ENCODE data around the gene COL6A5. TPM values are rescaled to one million over a fixed set of nuclear protein-coding genes. Genes with fewer than 3 reads are reported as not detected.
"Not testable (repeated sequence)": the region's sequence is repeated elsewhere in the genome, so short reads cannot be mapped to it uniquely, and the experiment has no call there.

The COL6A5 gene
- total RNA-seq, 2 experiments from 2014 or later: not detected

DNA sequence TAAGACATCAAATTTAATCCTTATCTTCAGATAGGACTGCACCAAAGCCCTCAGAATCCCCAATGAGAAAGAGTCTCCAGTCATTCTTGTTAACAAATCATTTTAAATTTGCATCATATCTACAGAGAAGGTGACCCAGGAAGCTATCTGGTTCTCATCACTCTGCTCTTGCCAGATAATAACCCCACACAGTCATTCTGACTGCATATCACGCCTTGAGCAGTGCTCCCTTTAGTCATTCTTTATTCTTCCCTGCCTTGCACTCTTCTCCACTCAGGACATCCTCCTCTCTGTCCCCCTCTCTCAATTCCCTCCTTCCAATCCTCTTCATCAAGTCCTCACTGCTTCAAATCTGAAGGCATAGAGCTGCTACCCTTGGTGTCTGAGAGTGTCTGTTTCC is 87.8 kb downstream of the COL6A5 start:
- ChIA-PET CTCF (no interaction called here), POLR2A (no interaction called here)

DNA sequence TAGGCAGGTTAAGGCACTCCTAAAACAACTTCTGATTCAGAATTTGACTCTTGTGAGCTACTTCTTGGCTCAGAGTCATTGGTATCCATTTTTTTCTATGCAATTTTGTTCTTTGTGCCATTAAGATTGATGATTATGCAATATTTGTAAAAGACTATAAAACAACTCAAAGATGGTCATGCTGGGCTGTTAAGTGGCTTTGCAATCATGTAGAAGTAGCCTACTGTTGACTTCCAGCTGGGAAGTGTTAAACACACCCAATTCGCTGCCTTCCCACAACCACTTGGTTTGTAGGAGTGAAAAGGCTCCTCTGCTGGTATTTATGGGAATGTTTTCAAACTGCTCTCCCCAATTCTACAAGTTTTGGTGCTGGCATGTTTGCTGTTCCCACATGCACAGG is 96.8 kb downstream of the COL6A5 start:
- ChIA-PET POLR2A (no interaction called here), CTCF (no interaction called here)

DNA sequence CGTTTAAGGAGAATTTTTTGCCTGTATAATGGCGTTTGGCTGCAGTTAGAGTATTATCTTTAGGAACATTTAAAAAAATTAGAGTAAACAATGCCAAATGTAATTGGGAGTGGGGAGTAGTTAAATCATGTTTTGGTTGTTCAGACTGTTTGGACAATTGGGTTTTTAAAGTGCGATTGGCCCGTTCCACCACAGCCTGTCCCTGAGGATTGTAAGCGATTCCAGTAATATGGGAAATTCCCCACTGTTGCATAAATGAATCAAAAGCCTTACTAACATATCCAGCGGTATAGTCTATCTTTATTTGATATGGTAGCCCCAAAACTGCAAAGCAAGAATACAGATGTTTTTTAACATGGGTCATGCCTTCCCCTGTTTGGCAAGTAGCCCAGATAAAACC is 101.4 kb downstream of the COL6A5 start:
- POLR2A ChIA-PET, CTCF ChIA-PET: not testable (repeated sequence)

DNA sequence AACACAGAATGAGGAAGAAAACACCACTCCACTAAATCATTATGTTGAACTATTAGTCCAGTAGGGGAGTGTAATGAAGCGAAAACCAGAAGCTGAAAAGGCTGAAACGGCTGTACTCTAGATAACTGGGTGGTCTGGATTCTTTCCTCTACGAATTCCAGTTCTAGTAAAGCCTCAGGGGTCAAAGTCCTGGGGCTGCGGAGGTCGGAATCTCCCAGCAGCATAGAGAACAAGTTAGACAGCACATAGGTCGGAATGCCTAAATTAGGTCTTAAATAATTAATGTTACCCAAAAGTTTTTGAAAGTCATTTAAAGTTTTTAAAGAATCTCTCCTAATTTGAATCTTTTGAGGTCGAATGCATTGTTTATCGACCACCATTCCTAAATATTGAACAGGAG is 102.7 kb downstream of the COL6A5 start:
- CTCF ChIA-PET, POLR2A ChIA-PET: not testable (repeated sequence)

DNA sequence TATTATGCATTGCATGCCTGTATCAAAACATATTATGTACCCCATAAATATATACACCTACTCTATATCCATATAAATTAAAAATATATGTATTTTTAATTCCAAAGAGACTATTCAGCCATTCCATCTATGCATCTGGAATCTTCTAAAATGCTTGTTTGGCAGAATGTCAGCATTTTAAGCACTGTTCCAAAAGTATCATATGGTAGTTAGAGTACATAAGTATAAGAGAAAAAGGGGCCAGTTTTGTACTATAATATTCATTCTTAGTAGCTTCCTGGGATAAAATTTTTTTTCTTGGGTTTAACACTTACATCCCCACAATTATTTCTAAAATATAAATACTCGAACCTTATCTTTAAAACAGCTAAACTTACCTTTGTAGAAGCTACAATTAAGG is 111.1 kb downstream of the COL6A5 start:
- CTCF ChIA-PET: interaction anchor here (0.6 kb wide), 1 partner anchor 18 kb away, joined by 4 read pairs; no protein-coding TSS in a partner anchor
- POLR2A ChIA-PET: no interaction called here

DNA sequence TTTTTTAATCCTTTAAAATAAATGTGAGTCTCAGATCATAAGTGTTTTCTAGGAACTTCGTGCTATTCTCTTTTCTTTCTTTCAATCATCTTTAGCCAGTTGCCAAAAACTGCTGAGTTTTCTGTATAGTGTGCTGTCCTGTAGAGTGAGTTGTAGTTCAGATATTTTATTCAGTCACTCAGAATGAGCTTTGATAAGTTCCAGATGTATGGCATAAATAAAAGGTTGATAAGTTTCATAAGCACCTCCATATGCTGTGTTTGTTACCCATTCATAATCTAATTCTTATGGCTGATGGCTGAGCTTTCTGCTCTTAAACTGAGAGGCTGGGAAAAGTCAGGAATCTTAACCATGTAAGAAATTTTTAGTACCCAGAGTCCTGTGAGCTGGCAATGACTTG is 112.2 kb downstream of the COL6A5 start:
- POLR2A ChIA-PET: no interaction called here

DNA sequence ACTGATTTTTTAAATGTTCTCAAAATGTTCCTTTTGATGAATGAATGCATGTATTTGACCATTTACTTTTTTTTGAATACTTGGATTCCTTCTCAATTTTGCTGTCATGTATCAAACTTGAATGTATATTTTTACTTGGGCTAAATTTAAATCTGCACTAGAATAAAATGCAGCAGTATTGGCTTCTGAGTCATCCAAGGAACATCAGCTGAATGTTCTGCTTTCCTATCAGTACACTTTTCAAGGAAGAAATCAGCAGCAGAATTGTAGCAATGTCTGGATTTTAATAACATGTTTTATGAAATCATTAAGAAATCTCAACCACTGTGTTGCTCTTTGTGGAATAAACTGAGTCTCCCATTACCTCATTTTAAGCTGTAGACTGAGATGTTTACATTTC is 114.5 kb downstream of the COL6A5 start:
- ChIA-PET POLR2A (no interaction called here), CTCF (no interaction called here)

More for the DNA sequence above, 112.2 kb downstream of the COL6A5 start:
- CTCF ChIA-PET: no interaction called here

DNA sequence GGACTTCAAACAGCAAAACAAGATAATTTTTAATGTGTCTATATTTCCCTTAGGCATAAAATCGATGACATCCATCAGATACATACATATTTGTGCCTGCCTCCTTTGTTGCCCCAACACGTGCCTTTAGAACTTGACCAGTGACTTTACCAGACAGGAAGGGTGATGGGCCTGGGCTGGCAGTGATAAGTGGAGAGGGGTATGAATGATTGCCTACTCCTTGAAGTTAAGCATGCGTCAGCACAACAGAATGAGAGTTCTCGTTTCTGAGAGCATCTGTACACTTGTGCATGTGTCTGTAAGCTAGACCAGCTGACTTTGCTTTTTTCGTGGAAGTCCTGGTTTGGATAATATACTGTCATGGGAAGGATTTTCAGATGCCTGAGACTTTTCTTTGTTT is 116.6 kb downstream of the COL6A5 start:
- ChIA-PET CTCF (no interaction called here), POLR2A (no interaction called here)

DNA sequence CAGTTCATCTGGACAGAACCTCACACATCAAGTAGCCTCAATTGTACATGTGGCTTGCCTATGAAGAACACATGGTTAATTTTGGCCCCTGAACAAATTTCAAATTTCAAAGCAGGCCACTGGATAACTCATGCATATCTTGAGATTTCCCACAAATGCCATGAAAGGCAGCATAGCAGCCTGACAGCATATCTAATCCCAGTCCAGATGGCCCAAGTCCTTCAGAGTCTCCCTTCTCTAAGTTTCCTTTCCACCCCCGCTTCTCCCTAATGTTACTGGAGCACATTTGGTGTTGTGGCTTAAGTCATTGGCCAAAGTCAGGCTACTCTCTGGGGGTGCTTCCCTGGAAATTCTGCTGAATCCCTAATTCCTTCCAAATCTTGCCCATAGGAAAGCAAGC is 117.7 kb downstream of the COL6A5 start:
- ChIA-PET POLR2A (no interaction called here), CTCF (no interaction called here)

DNA sequence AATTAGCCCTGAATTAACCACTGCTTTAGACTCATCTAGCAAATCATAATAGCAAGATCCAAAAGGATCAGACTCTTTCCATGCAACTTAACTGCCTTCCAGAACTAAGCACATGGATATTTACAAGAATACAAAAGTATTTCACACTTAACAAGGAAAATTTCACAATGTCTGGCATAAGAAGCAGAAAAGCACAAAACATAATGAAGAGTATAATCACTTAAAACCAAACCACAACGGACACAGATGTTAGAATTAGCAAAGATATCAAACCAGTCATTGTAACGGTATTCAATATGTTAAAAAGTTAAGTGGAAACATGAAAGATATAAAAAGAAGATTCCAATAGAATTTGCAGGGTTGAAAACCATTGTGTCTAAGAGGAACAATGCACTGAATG is 120.0 kb downstream of the COL6A5 start:
- CTCF ChIA-PET: no interaction called here
- POLR2A ChIA-PET: no interaction called here

DNA sequence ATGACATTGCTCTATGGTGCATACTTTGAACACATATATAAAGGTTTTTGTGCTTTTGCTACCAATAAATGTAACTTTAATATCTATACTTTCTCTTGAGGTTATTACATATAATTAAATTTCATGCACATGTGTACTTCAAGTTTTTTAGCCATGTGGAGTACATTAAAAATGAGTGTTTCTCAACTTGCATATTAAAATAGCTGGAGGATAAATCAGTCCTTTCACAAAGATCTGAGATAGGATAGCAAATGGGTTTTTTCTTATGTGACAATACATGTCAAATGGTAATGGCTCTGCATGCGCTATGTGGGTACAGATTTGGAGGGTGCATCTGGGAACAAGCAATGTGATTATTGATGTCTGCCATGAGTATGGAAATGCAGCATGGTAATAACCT is 122.8 kb downstream of the COL6A5 start:
- ChIA-PET POLR2A (no interaction called here), CTCF (no interaction called here)

DNA sequence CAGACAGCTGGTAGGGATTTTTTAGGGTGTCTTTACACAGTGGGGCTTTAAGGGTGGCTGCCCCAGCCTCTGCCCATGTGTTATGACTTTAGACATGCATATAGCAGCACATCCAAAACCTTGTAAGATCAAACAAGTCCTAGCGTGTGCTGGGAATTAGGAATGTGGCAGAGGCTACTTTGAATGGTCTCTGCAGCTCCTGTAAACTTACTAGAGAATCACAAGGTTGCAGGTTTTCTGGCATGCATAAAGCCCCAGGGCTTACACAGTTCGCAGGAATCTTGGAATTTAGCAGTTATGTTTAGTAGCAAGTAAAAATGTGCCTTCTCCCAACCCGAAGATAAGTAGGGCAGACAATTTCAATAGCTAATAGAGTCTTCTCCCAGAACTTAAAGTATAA is 124.7 kb downstream of the COL6A5 start:
- ChIA-PET POLR2A (no interaction called here), CTCF (no interaction called here)

DNA sequence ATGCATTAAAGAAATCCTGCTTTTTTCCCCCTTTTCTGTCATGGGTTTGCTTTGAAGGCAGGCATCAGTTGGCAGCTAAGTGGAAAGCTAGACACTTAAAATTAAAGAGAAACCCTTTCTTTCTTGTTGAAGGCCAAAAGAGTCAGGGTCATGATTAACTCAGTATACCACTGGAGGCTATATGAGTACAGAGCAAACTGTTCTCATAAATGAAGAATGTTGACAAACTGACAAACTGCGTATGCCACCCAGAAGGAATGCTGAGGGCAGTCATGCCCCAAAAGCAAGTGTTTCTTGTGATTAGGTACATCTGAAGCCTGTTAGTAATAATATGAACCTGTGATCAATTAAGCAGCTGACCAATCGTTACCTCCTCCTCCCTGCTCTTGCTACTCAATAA is 127.9 kb downstream of the COL6A5 start:
- ChIA-PET POLR2A (no interaction called here), CTCF (no interaction called here)

DNA sequence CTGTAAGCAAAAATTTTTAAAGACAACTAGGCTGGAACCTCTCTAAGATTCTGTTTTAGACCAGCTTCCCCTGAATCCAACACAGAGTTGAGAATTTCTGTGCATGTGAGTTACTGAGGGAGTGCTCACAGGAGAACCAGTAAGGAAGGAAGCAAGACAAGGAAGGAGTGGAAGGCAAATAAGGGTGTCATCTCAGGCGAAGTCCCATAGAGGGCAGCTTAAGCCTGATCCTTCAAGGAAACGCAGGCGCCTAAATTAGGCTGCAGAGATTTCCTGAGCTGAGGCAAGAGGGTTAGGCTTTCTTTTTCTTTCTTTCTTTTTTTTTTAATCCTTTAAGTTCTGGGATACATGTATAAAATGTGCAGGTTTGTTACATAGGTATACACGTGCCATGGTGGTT is 135.3 kb downstream of the COL6A5 start:
- ChIA-PET POLR2A (no interaction called here), CTCF (interaction anchor here (0.6 kb wide), 1 partner anchor 35 kb away, joined by 4 read pairs; no protein-coding TSS in a partner anchor)

DNA sequence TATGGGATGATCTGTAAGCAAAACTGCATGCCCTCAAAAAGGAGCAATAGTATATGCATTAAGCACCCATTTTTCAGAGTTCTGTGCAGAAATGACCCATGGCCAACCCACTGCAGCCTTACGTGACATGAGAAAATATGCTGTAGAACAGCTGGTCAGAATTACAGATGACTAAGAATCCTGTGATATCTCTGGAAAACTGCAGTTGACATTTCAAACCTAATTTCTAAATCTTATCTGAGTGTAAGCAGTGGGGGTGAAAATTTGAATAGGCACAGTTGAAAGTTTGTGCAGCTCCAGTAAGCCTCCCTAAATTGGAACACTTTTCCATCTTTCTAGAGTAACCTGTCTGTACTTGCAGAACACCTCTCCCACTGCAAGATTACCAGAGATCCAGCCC is 142.8 kb downstream of the COL6A5 start:
- CTCF ChIA-PET: no interaction called here
- POLR2A ChIA-PET: no interaction called here

DNA sequence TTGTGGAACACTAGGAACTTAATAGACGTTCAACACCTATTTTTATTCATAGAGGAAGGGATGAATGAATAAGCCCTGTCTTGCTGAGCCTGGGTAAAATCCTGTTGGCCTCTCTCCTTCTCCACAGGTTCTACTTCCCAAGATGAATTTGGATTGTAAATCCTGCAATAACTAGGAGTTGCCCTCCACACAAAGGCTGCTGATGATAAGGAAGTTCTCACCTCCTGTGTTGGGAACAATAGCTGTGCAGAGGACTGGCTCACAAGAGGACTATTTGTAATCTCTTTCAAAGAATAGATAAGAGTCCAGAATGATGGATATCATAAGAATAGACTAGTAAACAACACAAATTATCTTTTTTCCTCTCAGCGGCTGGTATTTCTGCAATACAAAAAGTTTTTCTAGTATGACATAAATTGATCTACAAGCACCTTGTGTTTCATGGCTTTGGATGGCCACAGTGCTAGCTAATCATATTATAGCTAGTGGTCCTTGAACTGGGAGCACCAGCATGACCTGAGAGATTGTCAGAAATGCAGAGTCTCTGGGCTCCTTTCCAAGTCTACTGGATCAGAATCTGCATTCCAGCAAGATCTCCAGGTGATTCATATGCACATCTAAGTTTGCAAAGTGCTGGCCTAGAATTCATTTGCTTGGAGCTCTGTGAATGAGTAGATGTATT is 143.4 kb downstream of the COL6A5 start:
- ChIA-PET POLR2A (no interaction called here), CTCF (no interaction called here)

DNA sequence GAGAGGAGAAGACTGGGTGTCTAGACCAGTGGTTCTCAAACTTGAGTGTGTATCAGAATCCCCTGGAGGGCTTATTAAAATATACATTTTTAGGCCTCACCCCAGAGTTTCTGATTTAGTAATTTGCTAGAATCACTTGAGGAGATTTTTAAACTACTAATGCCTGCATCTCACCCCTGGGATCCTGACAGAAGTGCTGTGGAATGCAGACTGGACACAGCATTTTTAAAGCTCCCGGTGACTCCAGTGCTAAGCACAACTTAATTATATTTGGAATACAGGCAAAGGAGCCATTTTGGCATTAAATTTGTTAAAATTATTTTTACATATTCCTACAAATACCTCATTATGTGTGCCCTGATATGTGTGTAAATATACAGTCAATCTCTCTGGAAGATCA is 144.8 kb downstream of the COL6A5 start:
- CTCF ChIA-PET: no interaction called here
- POLR2A ChIA-PET: no interaction called here

DNA sequence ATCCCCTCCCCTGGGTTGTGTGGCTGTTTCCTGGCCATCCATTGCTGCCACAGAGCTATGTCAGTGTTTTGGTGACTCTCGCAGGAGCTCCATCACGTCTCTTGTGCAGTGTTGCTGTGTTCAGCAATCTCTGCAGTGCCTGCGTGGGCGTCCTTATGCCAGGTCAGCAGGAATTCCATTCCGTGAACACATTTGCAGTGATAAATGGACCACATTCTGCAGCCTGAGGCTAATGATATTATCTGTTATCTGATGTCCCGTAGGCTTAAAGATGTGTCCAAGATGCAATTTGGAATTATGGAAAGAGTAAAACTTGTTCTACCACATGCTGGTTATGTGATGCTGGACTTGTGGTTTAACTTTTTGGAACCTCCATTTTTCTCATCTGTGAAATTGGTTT is 146.0 kb downstream of the COL6A5 start:
- POLR2A ChIA-PET: no interaction called here
- CTCF ChIA-PET: no interaction called here

DNA sequence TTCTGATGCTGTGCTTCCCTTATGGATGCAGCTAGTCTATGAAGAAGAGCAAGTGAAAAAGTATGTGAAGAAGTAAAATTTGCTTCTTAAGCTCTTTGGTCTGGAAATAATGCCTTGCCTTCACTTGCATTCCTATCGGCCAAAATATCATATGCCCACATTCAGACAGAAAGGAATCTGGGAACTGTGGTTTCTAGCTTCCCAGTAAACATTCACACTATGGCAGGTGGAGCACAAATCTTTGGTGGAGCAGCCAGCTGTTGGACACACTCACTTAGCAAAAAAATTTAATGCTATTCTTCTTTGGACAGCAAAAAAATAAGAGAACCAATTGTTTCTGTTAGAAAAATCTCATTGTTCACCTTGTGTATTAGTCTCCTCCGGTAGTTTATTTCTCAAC is 159.2 kb downstream of the COL6A5 start:
- POLR2A ChIA-PET: no interaction called here
- CTCF ChIA-PET: no interaction called here

DNA sequence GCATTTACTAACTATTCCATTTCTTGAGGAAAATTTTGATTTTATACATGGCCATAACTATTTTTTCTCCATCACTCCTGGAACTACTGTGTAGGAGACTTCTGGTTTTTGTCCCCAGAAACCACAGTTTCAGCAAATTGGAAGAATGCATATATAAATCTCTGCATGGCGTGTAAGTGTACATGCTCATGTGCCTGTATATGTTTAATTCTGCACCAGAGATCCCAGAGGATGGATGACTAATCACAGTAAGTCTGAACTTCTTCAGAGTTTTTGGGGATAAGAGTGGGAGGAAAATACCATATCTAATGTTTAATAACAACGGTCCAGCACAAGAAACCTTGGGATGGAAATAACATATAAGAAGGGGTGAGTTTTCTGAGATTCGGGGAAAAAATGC is 160.6 kb downstream of the COL6A5 start:
- POLR2A ChIA-PET: no interaction called here
- CTCF ChIA-PET: no interaction called here

DNA sequence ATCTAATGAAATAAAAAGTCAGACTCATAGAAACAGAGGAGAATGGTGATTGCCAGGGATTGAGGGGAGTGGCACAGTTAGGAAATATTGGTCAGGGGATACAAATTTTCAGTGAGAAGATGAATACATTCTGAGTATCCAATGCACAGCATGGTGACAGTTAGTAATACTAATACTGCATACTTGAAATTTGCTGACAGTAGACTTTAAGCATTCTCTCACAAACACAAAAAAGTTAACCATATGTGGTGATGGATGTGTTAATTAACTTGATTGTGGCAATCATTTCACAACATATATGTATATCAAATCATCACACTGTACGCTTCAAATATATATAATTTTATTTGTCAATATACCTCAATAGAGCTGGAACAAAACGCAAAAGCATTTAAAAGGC is 162.3 kb downstream of the COL6A5 start:
- CTCF ChIA-PET: no interaction called here
- POLR2A ChIA-PET: no interaction called here

DNA sequence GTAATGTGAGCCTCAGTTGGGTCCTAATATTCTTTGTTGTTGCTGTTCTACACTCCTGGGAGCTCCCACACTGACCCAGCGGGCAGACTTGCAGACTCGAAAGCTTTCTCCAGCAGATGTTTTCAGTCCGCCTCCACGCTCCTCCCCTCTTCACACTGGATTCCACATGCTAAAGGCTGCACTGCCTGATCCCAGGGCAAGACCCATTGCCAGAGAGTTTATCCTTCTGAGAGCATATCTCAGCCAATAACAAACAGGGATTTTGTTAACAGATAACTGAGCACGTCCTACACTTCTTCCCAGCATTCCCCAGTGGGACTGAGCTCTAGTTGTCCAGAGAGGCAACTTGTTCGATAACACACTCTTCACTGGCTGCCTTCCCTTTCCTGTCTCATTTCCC is 163.5 kb downstream of the COL6A5 start:
- ChIA-PET POLR2A (no interaction called here), CTCF (no interaction called here)

DNA sequence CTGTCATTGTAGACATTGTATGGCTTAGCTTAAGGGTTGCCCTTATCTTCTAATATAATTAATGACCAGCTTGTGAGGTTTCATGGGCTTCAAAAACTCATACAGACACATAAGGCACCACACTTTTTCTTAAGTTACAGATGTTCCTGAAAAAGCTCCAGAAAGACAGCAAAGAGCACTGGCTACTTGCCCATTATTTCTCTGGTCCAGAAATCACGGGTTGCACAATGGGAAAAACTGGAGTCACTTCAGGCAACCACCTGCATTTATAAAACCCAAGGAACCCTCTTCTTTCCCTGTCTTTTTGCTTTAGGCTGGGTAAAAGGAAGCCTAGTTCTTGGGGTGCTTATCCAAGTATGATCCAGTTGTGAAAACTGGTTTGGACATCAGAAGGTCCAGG is 169.2 kb downstream of the COL6A5 start:
- ChIA-PET CTCF (no interaction called here), POLR2A (no interaction called here)
